ENCODE measurements around the gene SMOC1.
A peak's percentile ranks its signal among the peaks of the same experiment; 100 is the strongest.

SMOC1 gene

GRCh38 chr14:70011708-70012107, 132.5 kb downstream of the SMOC1 start:
- no peak for DNase-seq

- peak; percentile 15 for DNase-seq
These were observed 134.2 kb downstream of the SMOC1 start for GRCh38 chr14:70013271-70013873.

- no peak for DNase-seq
These were observed 135.3 kb downstream of the SMOC1 start for GRCh38 chr14:70014406-70015095.

- DNase-seq = no peak
These were observed 139.0 kb downstream of the SMOC1 start for GRCh38 chr14:70018230-70018629.

- no peak for DNase-seq
These were observed 139.5 kb downstream of the SMOC1 start for GRCh38 chr14:70018713-70019211.

- DNase-seq = no peak
These were observed 140.5 kb downstream of the SMOC1 start for GRCh38 chr14:70019695-70020094.

GRCh38 chr14:70020352-70021170, 141.3 kb downstream of the SMOC1 start:
- no peak for DNase-seq

- DNase-seq = no peak
These were observed 142.5 kb downstream of the SMOC1 start for GRCh38 chr14:70021548-70022220.

GRCh38 chr14:70022771-70023445, 143.7 kb downstream of the SMOC1 start:
- no peak for DNase-seq

- DNase-seq = no peak
These were observed 144.7 kb downstream of the SMOC1 start for GRCh38 chr14:70023871-70024270.

GRCh38 chr14:70027785-70028428, 148.7 kb downstream of the SMOC1 start:
- peak; percentile 39 for DNase-seq

GRCh38 chr14:70029296-70030132, 150.3 kb downstream of the SMOC1 start:
- no peak for DNase-seq

GRCh38 chr14:70032016-70032415, 152.8 kb downstream of the SMOC1 start:
- DNase-seq = no peak

- DNase-seq = peak; percentile 6
These were observed 153.2 kb downstream of the SMOC1 start for GRCh38 chr14:70032447-70032846.

GRCh38 chr14:70033116-70033515, 153.9 kb downstream of the SMOC1 start:
- no peak for DNase-seq

GRCh38 chr14:70033561-70033960, 154.3 kb downstream of the SMOC1 start:
- DNase-seq = no peak

- no peak for DNase-seq
These were observed 155.0 kb downstream of the SMOC1 start for GRCh38 chr14:70034257-70034656.

GRCh38 chr14:70036665-70037064, 157.4 kb downstream of the SMOC1 start:
- no peak for DNase-seq

GRCh38 chr14:70043001-70043400, 163.8 kb downstream of the SMOC1 start:
- no peak for DNase-seq

- DNase-seq = no peak
These were observed 166.1 kb downstream of the SMOC1 start for GRCh38 chr14:70045310-70045709.
